DOHH2 (cell line): Measurements from ENCODE around the gene ASF1A.

Experiments used
- H3F3A ChIP-seq: fragments of 200-600 bp; sonication (generic), shearing (Covaris generic); 2 replicates; pipeline ENCODE4 v1.6.0; 2016; ENCODE audit warnings: antibody characterized with exemption, mild to moderate bottlenecking; ENCODE audit not compliant: control insufficient read depth, insufficient read depth
- H3K27ac ChIP-seq: fragments of 200-600 bp; sonication (generic); 2 replicates; pipeline ENCODE4 v1.5.1; 2014; ENCODE audit warnings: low read depth, mild to moderate bottlenecking, low read length, moderate library complexity
- H3K27me3 ChIP-seq: fragments of 200-600 bp; sonication (generic); 2 replicates; pipeline ENCODE4 v1.6.1; 2014; ENCODE audit warnings: mild to moderate bottlenecking, low read length, mixed read lengths; ENCODE audit not compliant: control insufficient read depth
- H3K36me3 ChIP-seq: fragments of 200-600 bp; sonication (generic); 2 replicates; pipeline ENCODE4 v1.6.1; 2014; ENCODE audit warnings: mild to moderate bottlenecking, low read length, moderate library complexity, mixed read lengths; ENCODE audit not compliant: control insufficient read depth
- H3K4me1 ChIP-seq: fragments of 200-600 bp; sonication (generic); 2 replicates; pipeline ENCODE4 v1.6.1; 2014; ENCODE audit warnings: mild to moderate bottlenecking, low read length, mixed read lengths; ENCODE audit not compliant: control insufficient read depth
- H3K4me2 ChIP-seq: fragments of 200-600 bp; sonication (generic); 2 replicates; pipeline ENCODE4 v1.6.0; 2014; ENCODE audit warnings: mild to moderate bottlenecking, low read length, moderate library complexity
- H3K4me3 ChIP-seq: fragments of 200-600 bp; sonication (generic); 2 replicates; pipeline ENCODE4 v1.5.1; 2014; ENCODE audit warnings: mild to moderate bottlenecking, low read length, mixed read lengths
- H3K79me2 ChIP-seq: fragments of 200-600 bp; sonication (generic); 2 replicates; pipeline ENCODE4 v1.6.1; 2014; ENCODE audit warnings: mild to moderate bottlenecking, low read length, mixed read lengths; ENCODE audit not compliant: control insufficient read depth
- H3K9me2 ChIP-seq: fragments of 200-600 bp; sonication (generic); replicated peaks from 2 replicates; pipeline ENCODE4 v1.6.1; 2014; ENCODE audit warnings: mild to moderate bottlenecking, low read length, mixed read lengths; ENCODE audit not compliant: control insufficient read depth
- H3K9me3 ChIP-seq: fragments of 200-600 bp; sonication (generic); 2 replicates; pipeline ENCODE4 v1.6.1; 2014; ENCODE audit warnings: antibody characterized with exemption, low read length, mixed read lengths; ENCODE audit not compliant: control insufficient read depth, insufficient read depth
- H4K20me1 ChIP-seq: fragments of 200-600 bp; sonication (generic); 2 replicates; pipeline ENCODE4 v1.6.0; 2014; ENCODE audit warnings: low read depth, mild to moderate bottlenecking, antibody characterized with exemption, low read length, moderate library complexity; ENCODE audit not compliant: control insufficient read depth, insufficient read depth
- CTCF ChIP-seq: fragments of 200-600 bp; sonication (generic); IDR thresholded peaks from one replicate; pipeline ENCODE4 v1.5.1; 2014; ENCODE audit warnings: antibody characterized with exemption, mild to moderate bottlenecking, low read depth, low read length; ENCODE audit not compliant: poor library complexity, severe bottlenecking
- EZH2phosphoT487 ChIP-seq: fragments of 200-600 bp; sonication (generic); IDR thresholded peaks from 2 replicates; pipeline ENCODE4 v1.6.1; 2017; ENCODE audit warnings: borderline replicate concordance, mild to moderate bottlenecking, antibody characterized with exemption, low read length, moderate library complexity, mixed read lengths

ASF1A gene

GRCh38 chr6:118876814-118877213, 17.1 kb upstream of the ASF1A start:
- TF ChIP-seq CTCF (no peak), EZH2phosphoT487 (no peak)
- peaks cover 39% of the 10 kb centered on the region for H3K79me2 ChIP-seq

GRCh38 chr6:118877806-118878205, 16.1 kb upstream of the ASF1A start:
- Histone ChIP-seq H3K36me3 (peaks cover 6% of the 10 kb centered on the region; the same call in 1 of the 2 replicates), H3F3A (peaks cover 5% of the 10 kb centered on the region; the same call in 1 of the 2 replicates), H3K9me3 (no peaks in the 10 kb centered on the region), H3K4me3 (no peak overlapping the region), H3K4me2 (no peak overlapping the region), H4K20me1 (no peaks in the 10 kb centered on the region), H3K9me2 (no peaks in the 10 kb centered on the region), H3K79me2 (peaks cover 45% of the 10 kb centered on the region), H3K27ac (no peak overlapping the region), H3K27me3 (no peaks in the 10 kb centered on the region), H3K4me1 (peaks cover 31% of the 10 kb centered on the region)
- TF ChIP-seq CTCF = no peak
- no peak for TF ChIP-seq EZH2phosphoT487

More at GRCh38 chr6:118876814-118877213, 17.1 kb upstream of the ASF1A start:
- H3K4me3 ChIP-seq = no peak overlapping the region
- H3K27ac ChIP-seq = no peak overlapping the region
- peaks cover 25% of the 10 kb centered on the region for H3K4me1 ChIP-seq
- no peaks in the 10 kb centered on the region for H4K20me1 ChIP-seq
- H3K4me2 ChIP-seq = no peak overlapping the region
- H3K9me3 ChIP-seq = no peaks in the 10 kb centered on the region
- no peaks in the 10 kb centered on the region; the same call in 1 of the 2 replicates for H3K36me3 ChIP-seq
- H3K9me2 ChIP-seq = no peaks in the 10 kb centered on the region
- H3F3A ChIP-seq = peaks cover 5% of the 10 kb centered on the region; the same call in 1 of the 2 replicates
- no peaks in the 10 kb centered on the region for H3K27me3 ChIP-seq

- TF ChIP-seq EZH2phosphoT487 (no peak), CTCF (no peak)
- H3K36me3 ChIP-seq = peaks cover 6% of the 10 kb centered on the region; the same call in 1 of the 2 replicates
- H3K79me2 ChIP-seq = peaks cover 79% of the 10 kb centered on the region
- H3K4me2 ChIP-seq = peak overlapping the region; percentile 79
- peaks cover 5% of the 10 kb centered on the region; the same call in 1 of the 2 replicates for H3F3A ChIP-seq
- no peaks in the 10 kb centered on the region for H3K27me3 ChIP-seq
- H3K4me3 ChIP-seq = peak overlapping the region; percentile 59
- no peaks in the 10 kb centered on the region for H3K9me3 ChIP-seq
- H3K27ac ChIP-seq = peak overlapping the region; percentile 72
- H3K9me2 ChIP-seq = no peaks in the 10 kb centered on the region
- H3K4me1 ChIP-seq = peaks cover 67% of the 10 kb centered on the region
- H4K20me1 ChIP-seq = no peaks in the 10 kb centered on the region
Observed at GRCh38 chr6:118881440-118882313, 12.3 kb upstream of the ASF1A start.
